GM18499 (cell line): Measurements from ENCODE around the gene SCRG1.

ENCODE experiments used
- ATAC-seq: cut with Tn5 transposase; IDR thresholded peaks from one replicate; pipeline ENCODE4 v1.9.1; 2021; ENCODE audit warnings: moderate number of reproducible peaks; ENCODE audit not compliant: insufficient read depth, unreplicated experiment

The SCRG1 gene

DNA sequence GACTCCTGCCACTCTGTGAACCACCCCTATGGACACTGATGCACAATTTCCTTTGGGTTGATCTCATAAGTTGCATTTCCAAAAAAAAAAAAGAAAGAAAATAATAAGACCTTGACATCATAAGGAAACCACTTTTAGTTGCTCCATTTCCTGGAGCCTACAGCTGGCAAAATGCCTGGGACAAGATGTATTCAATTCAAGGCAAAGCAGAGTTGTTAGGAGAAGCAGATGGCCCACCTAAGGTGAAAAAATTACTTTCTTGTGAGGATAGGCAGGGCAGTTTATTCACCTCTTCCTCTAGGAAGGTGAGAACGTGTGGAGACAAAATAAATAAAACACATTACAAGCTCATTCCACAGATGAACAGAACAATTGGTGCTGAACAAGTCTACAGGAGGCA, 14.1 kb upstream of the SCRG1 start:
- ATAC-seq, result no peak

DNA sequence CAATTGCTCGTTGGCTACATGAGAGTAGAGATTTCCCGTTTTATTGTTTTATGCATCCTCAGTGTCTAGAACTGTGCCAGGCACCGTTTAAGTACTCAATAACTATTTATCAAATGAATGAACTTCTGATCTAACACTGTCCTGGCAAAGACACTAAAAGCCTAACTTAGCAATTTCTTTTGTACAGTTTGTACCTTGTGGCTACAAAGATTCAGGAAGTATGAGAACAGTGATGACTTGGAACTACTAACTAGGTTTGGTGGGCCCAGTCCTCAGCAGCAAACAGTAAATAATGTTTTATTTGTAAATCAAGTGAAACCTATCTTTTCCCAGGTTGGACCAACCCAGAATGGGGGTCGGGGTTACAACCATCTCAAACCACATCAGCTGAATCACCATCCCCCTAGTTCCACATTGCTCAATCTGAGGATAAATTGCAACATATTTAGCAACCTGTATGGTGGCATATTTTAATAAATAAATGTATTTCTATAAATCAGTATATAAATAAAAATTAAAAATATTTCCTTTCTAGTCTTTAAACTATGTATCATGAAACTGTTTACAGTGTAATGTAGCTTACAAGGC, 12.3 kb upstream of the SCRG1 start:
- ATAC-seq, result no peak

GRCh38 chr4:173410079-173410478, 11.2 kb upstream of the SCRG1 start:
- no peak for ATAC-seq

DNA sequence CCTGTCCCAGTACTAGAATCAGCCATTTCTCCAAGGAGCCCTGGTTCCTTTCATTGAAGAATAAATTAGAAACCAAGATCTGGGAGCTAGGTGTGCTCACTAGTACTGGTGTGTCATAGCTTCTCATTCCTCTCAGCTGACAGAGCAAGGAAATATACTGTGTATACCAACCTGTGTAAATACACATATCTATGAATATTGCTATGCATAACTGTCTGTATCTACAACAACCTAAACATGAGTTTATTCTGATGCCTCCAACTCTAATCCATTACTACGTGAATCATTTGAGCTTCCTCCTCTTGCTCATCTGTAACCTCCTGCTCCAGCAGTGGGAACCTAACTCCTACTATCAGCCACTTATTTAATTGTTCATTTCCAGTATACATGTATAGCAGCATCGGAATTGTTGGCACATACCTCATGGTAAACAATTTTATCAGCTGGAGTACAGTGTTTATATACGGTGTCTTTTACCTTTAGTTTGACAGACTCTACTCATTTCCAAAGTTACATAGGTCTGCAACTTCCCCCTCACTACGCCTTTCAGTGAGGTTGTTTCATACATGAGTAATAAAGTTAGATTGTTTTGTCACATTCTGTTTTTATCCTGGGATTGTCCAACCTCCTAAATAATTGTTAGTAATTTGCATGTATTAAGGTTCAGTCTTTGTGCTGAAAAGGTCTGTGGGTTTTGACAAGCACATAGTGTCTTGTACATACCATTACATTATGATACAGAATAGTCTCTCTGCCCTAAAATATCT, 7.1 kb upstream of the SCRG1 start:
- ATAC-seq, result peak; percentile 58

DNA sequence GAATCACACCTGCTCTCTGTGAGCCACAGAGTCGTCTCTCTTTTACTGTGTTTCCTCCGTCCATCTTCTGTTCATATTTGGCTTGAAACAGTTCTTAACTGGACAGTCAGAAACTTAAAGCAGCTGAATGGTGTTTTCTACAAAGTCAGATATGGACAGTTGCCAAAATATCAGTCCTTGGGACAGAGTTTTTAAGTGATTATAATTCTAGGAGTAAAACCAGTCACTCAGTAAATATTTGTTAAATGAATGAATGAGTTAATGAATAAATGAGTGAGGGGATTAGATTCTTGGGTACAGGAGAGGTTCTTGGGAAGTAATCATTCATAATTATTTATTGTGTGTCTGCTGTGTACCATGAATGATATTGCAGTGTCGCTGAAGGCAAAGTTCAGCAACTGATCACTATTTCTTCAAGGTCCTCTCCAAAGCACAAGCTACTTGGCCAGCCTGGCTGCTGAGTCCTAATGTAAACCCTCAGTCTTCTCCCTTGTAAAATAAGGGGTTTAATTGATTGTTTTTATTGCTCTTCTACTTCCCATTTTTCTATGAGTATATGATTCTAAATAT, 5.5 kb upstream of the SCRG1 start:
- no peak for ATAC-seq

DNA sequence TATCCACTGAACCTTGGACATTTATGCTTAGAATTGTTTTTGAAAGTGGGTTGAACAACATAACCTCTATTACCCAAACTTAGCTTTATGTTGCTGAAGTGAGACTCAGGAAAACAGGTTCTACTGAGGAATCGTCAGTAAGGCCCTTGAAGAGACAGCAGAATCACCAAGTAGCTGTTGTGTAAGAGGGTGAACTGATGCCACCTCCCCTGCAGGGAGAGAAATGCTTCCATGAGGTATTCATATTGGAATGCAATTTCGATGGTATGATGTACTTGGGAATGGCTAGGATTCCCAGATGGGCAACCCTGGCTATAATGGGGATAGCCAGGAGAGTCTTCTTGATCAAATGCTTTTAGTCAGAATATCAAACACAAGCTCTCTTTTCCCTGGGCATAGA, 4.1 kb upstream of the SCRG1 start:
- ATAC-seq, result no peak

DNA sequence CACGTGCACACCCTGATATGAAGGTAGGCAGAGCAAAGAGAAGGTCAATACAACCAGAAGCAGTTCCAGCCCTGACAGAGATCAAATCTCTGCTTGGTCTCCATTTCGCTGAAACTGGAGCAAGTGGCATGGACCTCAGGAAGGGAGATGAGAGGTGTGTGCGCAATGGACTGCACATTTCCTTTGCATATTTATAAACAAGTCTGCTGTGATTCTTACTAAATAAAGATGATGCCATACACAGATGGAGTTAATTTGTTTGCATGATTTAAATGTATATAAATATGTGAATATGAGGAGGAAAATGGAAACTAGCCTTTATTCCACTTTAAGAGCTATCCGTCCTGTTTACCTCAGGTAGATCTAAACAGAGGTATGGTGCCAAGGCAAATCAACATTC, 2.1 kb upstream of the SCRG1 start:
- ATAC-seq, result no peak

DNA sequence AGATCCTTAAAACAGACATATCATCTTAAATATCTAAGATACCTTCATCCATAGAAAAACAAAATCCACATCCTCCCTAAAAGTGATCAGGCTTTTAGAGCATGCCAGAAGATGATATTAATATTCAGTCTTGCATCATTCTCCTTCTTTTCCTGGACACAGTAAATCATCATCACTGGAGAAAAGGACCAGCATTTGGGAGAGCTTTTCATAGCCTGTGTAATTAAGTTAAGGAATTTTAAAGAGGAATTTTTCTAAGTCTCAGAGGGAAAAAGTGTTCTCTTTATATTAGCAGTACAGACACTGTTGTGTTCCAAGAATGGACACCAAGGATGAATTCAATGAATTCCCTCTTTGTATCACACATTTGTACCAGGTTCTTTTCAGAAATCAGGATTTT, 696 bp downstream of the SCRG1 start:
- no peak for ATAC-seq

DNA sequence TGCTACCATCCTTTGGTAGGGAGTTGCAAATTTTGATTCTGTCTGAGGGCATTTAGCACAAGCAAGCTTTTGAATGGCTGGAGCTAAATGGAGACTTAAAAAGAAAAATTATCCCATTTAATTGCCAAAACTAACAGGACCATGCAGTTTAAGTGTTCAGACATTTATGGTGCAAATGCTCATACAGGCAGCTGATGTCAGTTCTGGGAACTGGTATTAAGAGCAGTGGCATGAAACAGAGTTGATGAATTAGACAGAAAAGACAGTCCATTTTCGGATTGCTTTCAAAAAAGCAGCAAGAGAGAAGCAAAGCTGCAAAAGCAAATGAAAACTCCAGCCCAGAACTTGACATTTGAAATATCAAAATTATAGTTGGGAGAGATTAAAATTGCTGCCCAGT, 1.3 kb downstream of the SCRG1 start:
- ATAC-seq, result no peak

DNA sequence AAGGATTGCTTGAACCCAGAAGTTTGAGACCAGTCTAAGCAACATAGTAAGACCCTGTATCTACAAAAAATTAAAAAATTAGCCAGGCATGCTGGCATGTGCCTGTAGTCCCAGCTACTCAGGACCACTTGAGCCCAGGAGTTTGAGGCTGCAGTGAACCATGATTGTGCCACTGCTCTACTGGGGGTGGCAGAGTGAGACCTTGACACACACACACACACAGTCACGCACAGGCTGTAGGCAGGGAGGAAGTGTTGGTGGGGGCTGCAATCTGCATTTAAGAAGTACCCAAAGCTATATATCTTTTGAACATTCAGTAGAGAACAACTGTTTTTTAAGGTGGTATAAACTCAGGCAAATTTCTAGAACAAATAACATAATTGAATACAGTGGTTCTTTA, 7.2 kb downstream of the SCRG1 start:
- ATAC-seq, result no peak

- no peak for ATAC-seq
Observed at GRCh38 chr4:173386751-173387150, 12.2 kb downstream of the SCRG1 start.

GRCh38 chr4:173382349-173382748, 16.6 kb downstream of the SCRG1 start:
- ATAC-seq, result no peak

- ATAC-seq, result no peak
Observed at GRCh38 chr4:173381610-173382009, 17.3 kb downstream of the SCRG1 start.

DNA sequence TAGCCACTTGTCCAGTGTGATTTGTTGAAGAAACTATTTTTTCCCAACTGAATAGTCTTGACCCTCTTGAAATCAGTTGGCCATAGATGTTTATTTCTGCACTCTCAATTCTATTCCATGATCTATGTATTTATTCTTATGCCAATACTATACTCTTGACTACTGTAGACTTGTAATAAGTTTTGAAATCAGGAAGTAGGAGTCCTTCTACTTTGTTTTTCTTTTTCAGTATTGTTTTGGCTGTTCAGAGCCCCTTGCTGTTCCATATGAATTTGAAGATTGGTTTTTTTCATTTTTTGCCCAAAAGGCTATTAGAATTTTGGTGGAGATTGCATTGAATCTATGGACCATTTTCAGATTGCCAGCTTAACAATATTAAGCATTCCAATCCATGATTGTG, 17.9 kb downstream of the SCRG1 start:
- peak; percentile 73 for ATAC-seq

DNA sequence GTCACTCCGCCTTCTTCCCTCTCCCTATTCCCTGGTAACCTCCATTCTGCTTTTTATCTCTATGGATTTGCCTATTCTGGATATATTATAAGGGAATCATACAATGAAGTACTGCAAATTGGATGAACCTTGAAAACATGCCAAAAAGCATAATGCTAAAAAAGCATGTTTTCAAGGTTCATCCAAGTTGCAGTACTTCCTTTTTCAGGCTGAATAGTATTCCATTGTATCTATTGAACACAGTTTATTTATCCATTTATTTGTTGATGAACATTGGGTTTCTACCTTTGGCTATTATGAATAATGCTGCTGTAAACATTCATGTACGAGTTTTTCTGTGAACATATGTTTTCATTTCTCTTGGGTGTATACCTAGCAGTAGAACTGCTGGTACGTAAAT, 19.0 kb downstream of the SCRG1 start:
- no peak for ATAC-seq

- no peak for ATAC-seq
Observed at GRCh38 chr4:173374588-173374987, 24.3 kb downstream of the SCRG1 start.

- ATAC-seq, result peak; percentile 6
Observed at GRCh38 chr4:173371292-173372192, 27.4 kb downstream of the SCRG1 start.

DNA sequence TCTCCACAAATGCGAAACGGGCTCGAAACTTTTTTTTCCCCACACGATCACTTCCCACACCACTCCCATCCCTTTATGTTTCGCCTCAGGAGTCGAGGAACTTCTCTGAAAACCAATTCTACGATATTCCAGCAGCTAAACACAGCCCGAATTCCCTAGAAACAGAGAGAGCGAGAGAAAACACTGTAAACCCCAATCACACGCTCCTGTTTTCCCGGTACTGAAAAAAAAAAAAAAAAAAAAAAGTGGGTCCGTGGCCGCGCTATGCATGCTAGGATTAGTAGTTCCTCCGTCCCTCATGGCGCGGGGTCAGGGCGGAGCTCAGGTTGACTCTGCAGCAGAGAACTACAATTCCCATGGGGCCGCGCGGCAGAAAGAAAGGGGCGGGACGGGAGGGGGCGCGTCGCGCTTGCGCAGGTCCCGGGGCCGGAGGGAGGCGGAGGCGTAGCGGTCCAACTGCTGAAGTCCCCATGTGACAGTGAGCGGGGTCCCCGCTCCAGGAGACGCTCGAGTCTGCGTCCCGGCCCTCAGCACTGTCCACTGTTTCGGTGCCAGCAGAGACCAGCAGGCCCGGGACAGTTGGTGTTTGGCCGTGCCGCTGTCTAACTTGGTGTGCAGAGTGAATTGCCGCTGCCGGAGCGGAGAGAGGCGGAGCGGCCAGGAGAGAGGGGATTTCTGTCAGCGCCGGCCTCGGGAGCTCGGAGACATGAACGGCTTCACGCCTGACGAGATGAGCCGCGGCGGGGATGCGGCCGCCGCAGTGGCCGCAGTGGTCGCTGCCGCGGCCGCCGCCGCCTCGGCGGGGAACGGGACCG, 28.2 kb downstream of the SCRG1 start, which contains the start of gene SAP30:
TSS of gene SAP30 (plus strand) at position 478 of the 815 bp plus-strand sequence. CDS start at position 707, 229 bp downstream.
- peak; percentile 45 for ATAC-seq

- ATAC-seq, result no peak
Observed at GRCh38 chr4:173370130-173370476, 28.8 kb downstream of the SCRG1 start.

DNA sequence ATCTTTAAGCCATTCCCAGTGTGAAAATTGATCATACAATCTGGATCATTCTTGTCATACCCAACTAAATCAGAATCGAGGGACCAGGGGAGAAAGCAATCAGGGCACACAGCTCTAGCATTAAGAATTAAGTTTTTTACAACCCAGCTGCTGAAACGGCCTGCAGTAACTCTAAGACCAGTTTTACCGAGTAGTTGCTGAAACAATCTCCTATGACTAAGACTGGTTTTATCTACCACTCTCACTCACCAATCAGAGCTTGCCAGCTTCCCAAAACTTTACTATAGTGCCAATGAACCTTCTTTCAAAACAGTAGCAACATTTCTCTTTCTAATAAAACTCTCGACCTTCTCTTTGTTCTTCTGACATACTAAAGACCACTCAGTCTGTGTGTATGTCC, 31.0 kb downstream of the SCRG1 start:
- no peak for ATAC-seq
